ENCODE measurements around the gene RHD.
"Not testable (repeated sequence)": the region's sequence is repeated elsewhere in the genome, so short reads cannot be mapped to it uniquely, and the experiment has no call there.

DNA sequence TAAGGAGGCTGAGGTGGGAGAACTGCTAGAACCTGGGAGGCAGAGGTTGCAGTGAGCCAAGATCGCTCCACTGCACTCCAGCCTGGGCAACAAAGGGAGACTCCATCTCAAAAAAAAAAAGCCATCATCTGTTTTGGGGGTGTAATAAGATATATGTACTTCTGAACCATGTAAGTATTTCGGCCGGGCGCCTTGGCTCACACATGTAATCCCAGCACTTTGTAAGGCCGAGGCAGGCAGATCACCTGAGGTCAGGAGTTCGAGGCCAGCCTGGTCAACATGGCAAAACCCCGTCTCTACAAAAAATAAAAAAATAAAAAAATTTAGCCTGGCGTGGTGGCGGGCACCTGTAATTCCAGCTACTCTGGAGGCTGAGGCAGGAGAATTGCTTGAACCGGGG is 36.9 kb upstream of the RHD start:
- TF ChIP-seq, protein P1, sequence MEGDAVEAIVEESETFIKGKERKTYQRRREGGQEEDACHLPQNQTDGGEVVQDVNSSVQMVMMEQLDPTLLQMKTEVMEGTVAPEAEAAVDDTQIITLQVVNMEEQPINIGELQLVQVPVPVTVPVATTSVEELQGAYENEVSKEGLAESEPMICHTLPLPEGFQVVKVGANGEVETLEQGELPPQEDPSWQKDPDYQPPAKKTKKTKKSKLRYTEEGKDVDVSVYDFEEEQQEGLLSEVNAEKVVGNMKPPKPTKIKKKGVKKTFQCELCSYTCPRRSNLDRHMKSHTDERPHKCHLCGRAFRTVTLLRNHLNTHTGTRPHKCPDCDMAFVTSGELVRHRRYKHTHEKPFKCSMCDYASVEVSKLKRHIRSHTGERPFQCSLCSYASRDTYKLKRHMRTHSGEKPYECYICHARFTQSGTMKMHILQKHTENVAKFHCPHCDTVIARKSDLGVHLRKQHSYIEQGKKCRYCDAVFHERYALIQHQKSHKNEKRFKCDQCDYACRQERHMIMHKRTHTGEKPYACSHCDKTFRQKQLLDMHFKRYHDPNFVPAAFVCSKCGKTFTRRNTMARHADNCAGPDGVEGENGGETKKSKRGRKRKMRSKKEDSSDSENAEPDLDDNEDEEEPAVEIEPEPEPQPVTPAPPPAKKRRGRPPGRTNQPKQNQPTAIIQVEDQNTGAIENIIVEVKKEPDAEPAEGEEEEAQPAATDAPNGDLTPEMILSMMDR (IDR thresholded peaks at IDR 0.05), result not testable (repeated sequence)
- TF ChIP-seq POLR2A (IDR thresholded peaks at IDR 0.05), result not testable (repeated sequence)

Data from sigmoid colon (tissue), 3 donors.